ENCODE measurements around the gene KIF3B.
"Not testable (repeated sequence)": the region's sequence is repeated elsewhere in the genome, so short reads cannot be mapped to it uniquely, and the experiment has no call there.

The KIF3B gene

DNA sequence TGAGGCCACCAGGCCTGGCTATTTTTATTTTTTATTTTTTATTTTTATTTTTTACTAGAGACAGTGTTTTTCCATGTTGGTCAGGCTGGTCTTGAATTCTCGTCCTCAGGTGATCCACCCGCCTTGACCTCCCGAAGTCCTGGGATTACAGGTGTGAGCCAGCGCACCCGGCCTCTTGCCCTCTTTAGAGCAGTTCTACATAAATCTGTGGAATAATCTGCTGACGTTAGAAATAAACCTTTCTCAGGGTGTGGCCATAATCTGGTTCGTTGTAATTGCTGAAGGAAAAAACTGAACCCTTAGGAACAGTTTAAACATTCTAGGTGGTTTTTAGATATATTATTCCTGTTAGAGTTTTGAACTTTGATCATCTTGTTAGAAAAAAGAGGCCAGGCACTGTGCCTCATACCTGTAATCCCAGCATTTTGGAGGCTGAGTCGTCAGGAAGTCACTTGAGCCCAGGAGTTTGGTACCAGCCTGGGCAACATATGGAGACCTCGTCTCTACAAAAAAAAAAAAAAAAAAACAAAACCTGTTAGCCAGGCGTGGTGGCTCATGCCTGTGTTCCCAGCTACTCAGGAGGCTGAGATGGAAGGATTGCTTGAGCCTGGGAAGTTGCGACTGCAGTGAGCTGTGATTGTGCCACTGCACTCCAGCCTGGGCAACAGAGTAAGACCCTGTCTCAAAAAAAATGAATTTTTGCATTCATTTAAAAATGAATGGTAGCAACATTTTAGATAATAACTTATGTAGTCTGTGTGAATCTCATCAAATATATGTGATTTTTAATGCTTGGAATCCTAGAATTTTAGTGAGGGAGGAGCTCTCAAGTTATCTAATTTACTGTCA lies 104.9 kb downstream of the KIF3B start:
- no peak for DNase-seq (ENCODE audit: low read depth in 1 of 2, low spot score in 1 of 2)

DNA sequence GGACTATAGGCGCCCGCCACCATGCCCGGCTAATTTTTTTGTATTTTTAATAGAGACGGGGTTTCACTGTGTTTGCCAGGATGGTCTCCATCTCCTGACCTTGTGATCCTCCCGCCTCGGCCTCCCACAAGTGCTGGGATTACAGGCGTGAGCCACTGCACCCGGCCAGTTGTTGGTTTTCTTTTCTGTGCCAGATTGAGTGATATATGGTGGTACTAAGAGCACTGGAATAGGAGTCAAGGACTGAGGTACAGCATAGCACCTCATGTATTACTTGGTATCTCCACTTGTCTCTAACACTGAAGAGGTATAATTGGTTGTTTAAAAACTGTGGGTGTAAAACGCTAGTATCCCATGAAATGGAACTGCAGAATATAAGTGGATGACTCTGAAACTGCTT lies 106.0 kb downstream of the KIF3B start:
- not testable (repeated sequence) for DNase-seq (ENCODE audit: low read depth in 1 of 2, low spot score in 1 of 2)

Data from activated CD4-positive, alpha-beta T cell treated with anti-CD3 and anti-CD28 coated beads, Interleukin-2, amount 50 U/mL, for 24 hours (primary cell).